Type B pancreatic cell (in vitro differentiated cells): ENCODE measurements around the gene TFDP1. TPM values are rescaled to one million over a fixed set of nuclear protein-coding genes. Genes with fewer than 3 reads are reported as not detected.

Source experiments
- DNase-seq: peaks from one replicate; pipeline ENCODE4 v3.0.0; 2021; ENCODE audit warnings: mixed read lengths; ENCODE audit not compliant: unreplicated experiment; ENCODE audit errors: extremely low spot score
- H3K27ac Mint-ChIP-seq: 2 replicates; pipeline ENCODE4 v1.8.0; 2021; ENCODE audit warnings: mild to moderate bottlenecking, mixed read lengths
- H3K27me3 Mint-ChIP-seq: 2 replicates; pipeline ENCODE4 v1.8.0; 2021; ENCODE audit warnings: mixed read lengths
- H3K36me3 Mint-ChIP-seq: 2 replicates; pipeline ENCODE4 v1.8.0; 2021; ENCODE audit warnings: mixed read lengths
- H3K4me1 Mint-ChIP-seq: one replicate; pipeline ENCODE4 v1.8.0; 2021; ENCODE audit warnings: mixed read lengths; ENCODE audit not compliant: unreplicated experiment
- H3K4me3 Mint-ChIP-seq: 2 replicates; pipeline ENCODE4 v1.8.0; 2021; ENCODE audit warnings: mild to moderate bottlenecking, mixed read lengths
- H3K9me3 Mint-ChIP-seq: 2 replicates; pipeline ENCODE4 v1.8.0; 2021; ENCODE audit warnings: mixed read lengths
- CTCF ChIP-seq: fragments of 200-600 bp; sonication (generic); conservative IDR thresholded peaks from 2 replicates; pipeline ENCODE4 v1.5.0; 2021; ENCODE audit warnings: antibody characterized with exemption, mild to moderate bottlenecking
- total RNA-seq: library from RNA; stranded (reverse); gene quantifications from 2 replicates; pipeline ENCODE4 v1.2.1, GENCODE V29; 2021; ENCODE audit warnings: low replicate concordance

TFDP1 gene
- total RNA-seq, 1 donor from 2014 or later, result 78.8 TPM

- TF ChIP-seq CTCF, result no peak
- H3K27ac Mint-ChIP-seq, result no peak overlapping the region
- H3K4me1 Mint-ChIP-seq, result no peaks in the 10 kb centered on the region
- no peaks in the 10 kb centered on the region for H3K36me3 Mint-ChIP-seq
- no peak overlapping the region for H3K4me3 Mint-ChIP-seq
- H3K27me3 Mint-ChIP-seq, result no peaks in the 10 kb centered on the region
- H3K9me3 Mint-ChIP-seq, result peaks cover 5% of the 10 kb centered on the region
- no peak for DNase-seq
Observed at GRCh38 chr13:113577881-113578435, 6.6 kb upstream of the TFDP1 start.

GRCh38 chr13:113579686-113580085 is 4.9 kb upstream of the TFDP1 start:
- H3K9me3 Mint-ChIP-seq, result peaks cover 5% of the 10 kb centered on the region
- TF ChIP-seq CTCF, result no peak
- no peak overlapping the region for H3K4me3 Mint-ChIP-seq
- H3K27ac Mint-ChIP-seq, result no peak overlapping the region
- no peaks in the 10 kb centered on the region for H3K4me1 Mint-ChIP-seq
- no peaks in the 10 kb centered on the region for H3K27me3 Mint-ChIP-seq
- H3K36me3 Mint-ChIP-seq, result no peaks in the 10 kb centered on the region
- no peak for DNase-seq

- DNase-seq, result no peak
- H3K9me3 Mint-ChIP-seq, result peaks cover under 1% of the 10 kb centered on the region
- H3K27me3 Mint-ChIP-seq, result no peaks in the 10 kb centered on the region
- H3K4me3 Mint-ChIP-seq, result peak overlapping the region; percentile 35
- no peak for TF ChIP-seq CTCF
- H3K27ac Mint-ChIP-seq, result no peak overlapping the region
- peaks cover 12% of the 10 kb centered on the region for H3K4me1 Mint-ChIP-seq
- H3K36me3 Mint-ChIP-seq, result no peaks in the 10 kb centered on the region
Observed at GRCh38 chr13:113581871-113582270, 2.7 kb upstream of the TFDP1 start.

- Mint-ChIP-seq H3K4me3 (peak overlapping the region; percentile 84), H3K36me3 (no peaks in the 10 kb centered on the region), H3K27me3 (no peaks in the 10 kb centered on the region), H3K4me1 (peaks cover 14% of the 10 kb centered on the region), H3K27ac (no peak overlapping the region), H3K9me3 (no peaks in the 10 kb centered on the region)
- DNase-seq, result peak; percentile 62
- TF ChIP-seq CTCF, result no peak
Observed at GRCh38 chr13:113582841-113583631, 1.5 kb upstream of the TFDP1 start.

GRCh38 chr13:113584870-113585671 is 518 bp downstream of the TFDP1 start:
- no peak for TF ChIP-seq CTCF
- Mint-ChIP-seq H3K9me3 (no peaks in the 10 kb centered on the region), H3K27ac (peak overlapping the region; percentile 85), H3K4me3 (peak overlapping the region; percentile 92), H3K4me1 (peaks cover 19% of the 10 kb centered on the region), H3K27me3 (no peaks in the 10 kb centered on the region), H3K36me3 (peaks cover 10% of the 10 kb centered on the region)
- DNase-seq, result peak; percentile 65
